ENCODE data around the gene ITGA1.

Gene ITGA1

DNA sequence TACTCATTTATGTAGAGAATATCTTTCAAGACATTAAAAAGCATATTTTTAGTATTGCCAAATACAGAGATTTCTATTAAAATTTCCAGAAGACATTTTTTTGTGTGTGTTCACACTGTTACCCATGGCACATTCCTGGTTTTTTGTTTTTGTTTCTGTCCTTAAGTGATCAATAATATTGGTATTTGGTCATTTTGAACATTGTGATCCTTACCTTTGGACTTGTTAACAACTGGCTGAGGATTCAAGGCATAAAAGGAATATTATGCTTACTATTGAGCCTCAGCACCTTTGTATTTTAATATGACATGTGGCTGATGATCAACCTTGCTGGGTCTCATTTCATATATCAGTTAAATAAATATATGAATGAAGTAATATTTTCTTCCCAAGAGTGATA is 41.9 kb downstream of the ITGA1 start:
- no peak overlapping the region for H3K4ac ChIP-seq (ENCODE audit: low read length)
- H3K4me1 ChIP-seq (ENCODE audit: control insufficient read depth in 2 of 2, insufficient read depth in 1 of 2, low read depth in 1 of 2, low read length in 2 of 2): peaks cover 0 to 2% of the 10 kb centered on the region in 2 donors
- H3K9me3 ChIP-seq (replicated peaks in 1 of 2; ENCODE audit: control insufficient read depth in 2 of 2, insufficient read depth in 1 of 2, low read depth in 1 of 2, low read length in 2 of 2): no peaks in the 10 kb centered on the region
- H3K4me3 ChIP-seq (ENCODE audit: low read length in 2 of 2): no peak overlapping the region
- no peak overlapping the region for H3K9ac ChIP-seq (ENCODE audit: low read depth, low read length, poor library complexity)
- no peak overlapping the region for H4K8ac ChIP-seq (ENCODE audit: low read depth, low read length)
- DNase-seq (ENCODE audit: low spot score): no peak
- H3K36me3 ChIP-seq (replicated peaks in 1 of 2; ENCODE audit: control insufficient read depth in 2 of 2, insufficient read depth in 2 of 2, low read length in 2 of 2): no peaks in the 10 kb centered on the region
- no peaks in the 10 kb centered on the region for H3K79me1 ChIP-seq (ENCODE audit: low read depth, low read length)
- no peak overlapping the region for H3K4me2 ChIP-seq (ENCODE audit: insufficient read depth, low read length, poor library complexity, severe bottlenecking)
- H3K18ac ChIP-seq (ENCODE audit: low read length): no peak overlapping the region
- H2AK5ac ChIP-seq (ENCODE audit: low read depth, low read length): no peak overlapping the region
- H3K14ac ChIP-seq (ENCODE audit: low read length): no peak overlapping the region
- no peak overlapping the region for H2BK120ac ChIP-seq (ENCODE audit: low read depth, low read length)
- H2BK15ac ChIP-seq (ENCODE audit: low read length): no peak overlapping the region
- H2BK12ac ChIP-seq (ENCODE audit: low read length): no peak overlapping the region
- no peak overlapping the region for H3K27ac ChIP-seq (replicated peaks; ENCODE audit: low read length)
- no peak overlapping the region for H2AFZ ChIP-seq (ENCODE audit: low read length)
- H4K91ac ChIP-seq (ENCODE audit: low read depth, low read length, poor library complexity): no peak overlapping the region
- no peak overlapping the region for H2BK5ac ChIP-seq (ENCODE audit: low read length)
- H3K23ac ChIP-seq (ENCODE audit: low read depth, low read length, poor library complexity): no peak overlapping the region
- no peaks in the 10 kb centered on the region for H3K27me3 ChIP-seq (ENCODE audit: control insufficient read depth in 3 of 3, insufficient read depth in 3 of 3, low read depth in 1 of 3, low read length in 3 of 3)

DNA sequence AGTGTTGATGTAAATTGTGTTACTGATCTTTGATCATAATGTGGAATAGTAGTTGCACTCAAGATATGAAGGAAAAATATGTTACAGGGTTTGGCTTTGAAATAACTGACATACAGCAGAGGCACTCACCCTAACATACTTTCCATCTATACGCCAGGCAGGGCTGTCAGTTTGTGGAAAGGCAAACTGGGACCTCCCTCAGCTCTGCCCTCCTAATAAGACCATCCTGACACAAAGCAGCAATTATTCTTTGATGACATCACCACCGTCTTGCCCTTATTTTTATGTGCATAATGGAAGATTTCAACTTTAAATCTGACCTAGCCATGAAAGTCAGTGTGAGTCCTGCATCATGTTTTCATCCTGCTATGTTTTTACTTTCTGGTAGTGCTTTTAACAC is 42.9 kb downstream of the ITGA1 start:
- DNase-seq (ENCODE audit: low spot score): no peak
- no CpG with 5 or more reads among the region's 2 CpGs for WGBS, 2 donors (ENCODE audit: extremely low coverage in 2 of 2, insufficient read length in 2 of 2, insufficient replicate concordance in 1 of 2)

DNA sequence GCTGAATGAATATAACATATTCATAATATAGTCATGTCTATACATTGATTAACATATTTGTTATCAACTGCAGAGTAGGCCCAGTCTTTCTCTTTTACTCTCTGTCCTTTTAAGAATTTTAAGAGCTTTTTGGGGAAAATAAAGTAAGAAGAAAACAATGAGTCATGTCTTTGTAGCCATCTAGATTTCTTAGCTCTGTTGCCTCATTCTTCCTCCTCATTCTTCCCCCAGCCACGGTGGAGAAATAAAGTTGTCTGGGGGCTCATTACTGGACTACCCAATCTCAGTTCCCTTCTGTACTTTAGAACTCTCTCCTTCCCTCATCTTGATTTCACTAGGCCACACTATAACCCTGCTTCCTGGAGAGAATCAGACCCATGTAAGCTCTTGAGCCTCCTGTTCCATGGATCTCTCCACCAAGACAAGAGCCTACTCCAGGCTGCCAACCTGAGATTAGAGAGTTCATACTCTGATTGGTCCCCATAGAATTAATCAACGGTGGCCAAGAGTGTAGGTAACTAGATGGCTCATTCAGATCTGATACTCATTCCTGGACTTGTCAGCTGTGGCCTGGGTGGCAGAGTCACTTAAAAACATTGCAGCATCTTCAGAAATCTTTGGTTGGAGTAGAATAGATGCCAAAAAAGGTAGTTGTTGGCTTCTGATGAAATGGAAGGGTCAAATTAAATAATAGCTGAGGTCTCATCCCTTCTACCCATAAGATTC is 44.2 kb downstream of the ITGA1 start:
- no CpG with 5 or more reads among the region's 2 CpGs for WGBS, 2 donors (ENCODE audit: extremely low coverage in 2 of 2, insufficient read length in 2 of 2, insufficient replicate concordance in 1 of 2)
- no peak overlapping the region for H4K8ac ChIP-seq (ENCODE audit: low read depth, low read length)

More for the DNA sequence above, 42.9 kb downstream of the ITGA1 start:
- H3K9me3 ChIP-seq (replicated peaks in 1 of 2; ENCODE audit: control insufficient read depth in 2 of 2, insufficient read depth in 1 of 2, low read depth in 1 of 2, low read length in 2 of 2): no peaks in the 10 kb centered on the region
- H3K9ac ChIP-seq (ENCODE audit: low read depth, low read length, poor library complexity): no peak overlapping the region
- no peak overlapping the region for H2BK120ac ChIP-seq (ENCODE audit: low read depth, low read length)
- no peak overlapping the region for H4K91ac ChIP-seq (ENCODE audit: low read depth, low read length, poor library complexity)
- H2BK12ac ChIP-seq (ENCODE audit: low read length): no peak overlapping the region
- no peak overlapping the region for H3K18ac ChIP-seq (ENCODE audit: low read length)
- H4K8ac ChIP-seq (ENCODE audit: low read depth, low read length): no peak overlapping the region
- H3K4me3 ChIP-seq (ENCODE audit: low read length in 2 of 2): no peak overlapping the region
- H2AK5ac ChIP-seq (ENCODE audit: low read depth, low read length): no peak overlapping the region
- H2AFZ ChIP-seq (ENCODE audit: low read length): no peak overlapping the region
- H3K23ac ChIP-seq (ENCODE audit: low read depth, low read length, poor library complexity): no peak overlapping the region
- H3K4me2 ChIP-seq (ENCODE audit: insufficient read depth, low read length, poor library complexity, severe bottlenecking): no peak overlapping the region
- peaks cover 0 to 2% of the 10 kb centered on the region in 2 donors for H3K4me1 ChIP-seq (ENCODE audit: control insufficient read depth in 2 of 2, insufficient read depth in 1 of 2, low read depth in 1 of 2, low read length in 2 of 2)
- no peaks in the 10 kb centered on the region for H3K27me3 ChIP-seq (ENCODE audit: control insufficient read depth in 3 of 3, insufficient read depth in 3 of 3, low read depth in 1 of 3, low read length in 3 of 3)
- H3K4ac ChIP-seq (ENCODE audit: low read length): no peak overlapping the region
- no peak overlapping the region for H2BK15ac ChIP-seq (ENCODE audit: low read length)
- no peak overlapping the region for H3K27ac ChIP-seq (replicated peaks; ENCODE audit: low read length)
- no peaks in the 10 kb centered on the region for H3K79me1 ChIP-seq (ENCODE audit: low read depth, low read length)
- no peak overlapping the region for H3K14ac ChIP-seq (ENCODE audit: low read length)
- no peaks in the 10 kb centered on the region for H3K36me3 ChIP-seq (replicated peaks in 1 of 2; ENCODE audit: control insufficient read depth in 2 of 2, insufficient read depth in 2 of 2, low read length in 2 of 2)
- no peak overlapping the region for H2BK5ac ChIP-seq (ENCODE audit: low read length)

DNA sequence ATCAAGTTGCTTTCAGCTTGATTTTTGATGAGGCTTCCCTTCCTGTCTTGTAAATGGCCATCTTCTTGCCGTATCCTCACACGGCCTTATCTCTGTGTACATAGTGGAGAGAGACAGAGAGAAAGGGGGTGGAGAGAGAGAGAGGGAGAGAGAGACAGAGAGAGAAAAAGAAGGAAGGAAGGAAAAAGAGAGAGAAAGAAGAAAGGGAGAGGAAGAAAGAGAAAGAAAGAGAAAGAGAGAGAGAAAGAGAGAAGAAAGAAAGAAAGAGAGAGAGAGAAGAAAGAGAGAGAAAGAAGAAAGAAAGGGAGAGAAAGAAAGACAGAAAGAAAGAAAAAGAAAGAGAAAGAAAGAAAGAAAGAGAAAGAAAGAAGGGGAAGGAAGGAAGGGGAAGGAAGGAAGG is 46.6 kb downstream of the ITGA1 start:
- Histone ChIP-seq H4K8ac (ENCODE audit: low read depth, low read length) (no peak overlapping the region), H3K9ac (ENCODE audit: low read depth, low read length, poor library complexity) (no peak overlapping the region), H3K23ac (ENCODE audit: low read depth, low read length, poor library complexity) (no peak overlapping the region), H4K91ac (ENCODE audit: low read depth, low read length, poor library complexity) (no peak overlapping the region), H2BK5ac (ENCODE audit: low read length) (no peak overlapping the region), H3K27ac (replicated peaks; ENCODE audit: low read length) (no peak overlapping the region), H3K4me2 (ENCODE audit: insufficient read depth, low read length, poor library complexity, severe bottlenecking) (no peak overlapping the region), H3K79me1 (ENCODE audit: low read depth, low read length) (no peaks in the 10 kb centered on the region), H3K4me3 (ENCODE audit: low read length in 2 of 2) (no peak overlapping the region), H2AK5ac (ENCODE audit: low read depth, low read length) (no peak overlapping the region), H2BK12ac (ENCODE audit: low read length) (no peak overlapping the region), H2BK120ac (ENCODE audit: low read depth, low read length) (no peak overlapping the region), H3K36me3 (replicated peaks in 1 of 2; ENCODE audit: control insufficient read depth in 2 of 2, insufficient read depth in 2 of 2, low read length in 2 of 2) (no peaks in the 10 kb centered on the region), H2AFZ (ENCODE audit: low read length) (no peak overlapping the region), H3K4me1 (ENCODE audit: control insufficient read depth in 2 of 2, insufficient read depth in 1 of 2, low read depth in 1 of 2, low read length in 2 of 2) (peaks cover 0 to 2% of the 10 kb centered on the region in 2 donors), H2BK15ac (ENCODE audit: low read length) (no peak overlapping the region), H3K27me3 (ENCODE audit: control insufficient read depth in 3 of 3, insufficient read depth in 3 of 3, low read depth in 1 of 3, low read length in 3 of 3) (no peaks in the 10 kb centered on the region), H3K14ac (ENCODE audit: low read length) (no peak overlapping the region), H3K18ac (ENCODE audit: low read length) (no peak overlapping the region), H3K9me3 (replicated peaks in 1 of 2; ENCODE audit: control insufficient read depth in 2 of 2, insufficient read depth in 1 of 2, low read depth in 1 of 2, low read length in 2 of 2) (no peaks in the 10 kb centered on the region), H3K4ac (ENCODE audit: low read length) (no peak overlapping the region)
- DNase-seq (ENCODE audit: low spot score): no peak
- no CpG with 5 or more reads among the region's 2 CpGs for WGBS, 2 donors (ENCODE audit: extremely low coverage in 2 of 2, insufficient read length in 2 of 2, insufficient replicate concordance in 1 of 2)

More for the DNA sequence above, 44.2 kb downstream of the ITGA1 start:
- no peaks in the 10 kb centered on the region for H3K79me1 ChIP-seq (ENCODE audit: low read depth, low read length)
- no peak overlapping the region for H3K27ac ChIP-seq (replicated peaks; ENCODE audit: low read length)
- no peak overlapping the region for H4K91ac ChIP-seq (ENCODE audit: low read depth, low read length, poor library complexity)
- no peak overlapping the region for H3K14ac ChIP-seq (ENCODE audit: low read length)
- H3K9ac ChIP-seq (ENCODE audit: low read depth, low read length, poor library complexity): no peak overlapping the region
- no peak overlapping the region for H2BK15ac ChIP-seq (ENCODE audit: low read length)
- no peak overlapping the region for H3K4me2 ChIP-seq (ENCODE audit: insufficient read depth, low read length, poor library complexity, severe bottlenecking)
- H2AFZ ChIP-seq (ENCODE audit: low read length): no peak overlapping the region
- H3K23ac ChIP-seq (ENCODE audit: low read depth, low read length, poor library complexity): no peak overlapping the region
- no peak overlapping the region for H2AK5ac ChIP-seq (ENCODE audit: low read depth, low read length)
- no peak for DNase-seq (ENCODE audit: low spot score)
- H2BK5ac ChIP-seq (ENCODE audit: low read length): no peak overlapping the region
- H3K4ac ChIP-seq (ENCODE audit: low read length): no peak overlapping the region
- no peaks in the 10 kb centered on the region for H3K36me3 ChIP-seq (replicated peaks in 1 of 2; ENCODE audit: control insufficient read depth in 2 of 2, insufficient read depth in 2 of 2, low read length in 2 of 2)
- H2BK12ac ChIP-seq (ENCODE audit: low read length): no peak overlapping the region
- H3K9me3 ChIP-seq (replicated peaks in 1 of 2; ENCODE audit: control insufficient read depth in 2 of 2, insufficient read depth in 1 of 2, low read depth in 1 of 2, low read length in 2 of 2): no peaks in the 10 kb centered on the region
- no peak overlapping the region for H2BK120ac ChIP-seq (ENCODE audit: low read depth, low read length)
- H3K4me1 ChIP-seq (ENCODE audit: control insufficient read depth in 2 of 2, insufficient read depth in 1 of 2, low read depth in 1 of 2, low read length in 2 of 2): peaks cover 0 to 2% of the 10 kb centered on the region in 2 donors
- no peaks in the 10 kb centered on the region for H3K27me3 ChIP-seq (ENCODE audit: control insufficient read depth in 3 of 3, insufficient read depth in 3 of 3, low read depth in 1 of 3, low read length in 3 of 3)
- H3K18ac ChIP-seq (ENCODE audit: low read length): no peak overlapping the region
- no peak overlapping the region for H3K4me3 ChIP-seq (ENCODE audit: low read length in 2 of 2)
